ENCODE measurements around the gene AGRP.

GRCh38 chr16:67514382-67514828 lies 31.1 kb upstream of the AGRP start:
- TF ChIP-seq CTCF (IDR thresholded peaks at IDR 0.05; ENCODE audit: low read depth, low read length, poor library complexity, severe bottlenecking) = peak; percentile 66
- no peak for TF ChIP-seq EZH2phosphoT487 (IDR thresholded peaks at IDR 0.05; ENCODE audit: borderline replicate concordance, low read length)

Data from DOHH2 (cell line).